HG03103 (cell line): ENCODE results near the gene LIME1.

ENCODE experiments used
- ATAC-seq: cut with Tn5 transposase; IDR thresholded peaks from one replicate; pipeline ENCODE4 v1.9.1; 2021; ENCODE audit warnings: low read depth; ENCODE audit not compliant: unreplicated experiment

The LIME1 gene, protein sequence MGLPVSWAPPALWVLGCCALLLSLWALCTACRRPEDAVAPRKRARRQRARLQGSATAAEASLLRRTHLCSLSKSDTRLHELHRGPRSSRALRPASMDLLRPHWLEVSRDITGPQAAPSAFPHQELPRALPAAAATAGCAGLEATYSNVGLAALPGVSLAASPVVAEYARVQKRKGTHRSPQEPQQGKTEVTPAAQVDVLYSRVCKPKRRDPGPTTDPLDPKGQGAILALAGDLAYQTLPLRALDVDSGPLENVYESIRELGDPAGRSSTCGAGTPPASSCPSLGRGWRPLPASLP

DNA sequence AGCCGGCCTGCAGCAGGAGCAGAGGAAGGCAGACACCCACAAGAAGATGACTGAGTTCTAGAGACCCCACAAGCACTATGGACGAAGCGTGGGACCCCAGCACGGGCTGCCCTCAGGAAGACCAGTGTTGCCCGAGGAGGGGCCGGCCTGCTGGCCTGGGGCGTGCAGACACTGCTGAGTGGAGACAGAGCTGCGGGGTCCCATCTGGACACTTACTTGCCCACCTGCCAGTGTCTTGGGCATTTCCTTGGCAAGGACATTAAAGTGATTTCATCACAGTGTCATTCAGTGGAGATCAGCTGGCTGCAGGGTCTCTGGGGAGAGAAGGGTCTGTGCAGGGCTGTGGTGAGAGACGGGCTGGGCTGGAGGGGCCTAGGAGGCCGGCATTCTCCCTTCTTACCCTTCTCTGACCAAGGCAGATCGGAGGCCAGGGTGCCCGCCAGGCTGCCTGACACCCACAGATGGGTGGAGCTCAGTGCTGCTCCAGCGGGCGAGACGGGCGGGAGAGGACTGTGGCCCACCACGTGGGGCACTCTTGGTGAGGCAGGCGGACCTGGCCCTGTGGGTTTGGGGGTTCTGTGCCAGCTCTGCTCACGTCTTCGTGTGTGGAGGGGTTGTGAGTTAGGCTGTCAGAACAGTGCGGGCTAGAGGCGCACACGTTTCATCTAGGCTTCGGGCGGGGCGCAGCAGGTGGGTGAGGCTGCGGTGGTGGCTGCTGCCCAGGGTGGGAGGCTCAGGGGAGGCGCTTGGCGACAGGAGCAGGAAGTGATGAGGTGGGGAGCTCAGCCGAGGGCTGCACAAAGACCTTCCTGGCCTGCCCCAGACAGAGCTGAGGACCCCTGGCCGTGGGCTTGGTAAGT, at the start of gene LIME1:
Gene LIME1 (plus strand): TSS at position 806 of the 860 bp plus-strand sequence. CDS start 886 bp downstream, outside the sequence.
- ATAC-seq = no peak

- ATAC-seq = no peak
Observed at GRCh38 chr20:63687419-63688178, 48.9 kb upstream of the LIME1 start.

DNA sequence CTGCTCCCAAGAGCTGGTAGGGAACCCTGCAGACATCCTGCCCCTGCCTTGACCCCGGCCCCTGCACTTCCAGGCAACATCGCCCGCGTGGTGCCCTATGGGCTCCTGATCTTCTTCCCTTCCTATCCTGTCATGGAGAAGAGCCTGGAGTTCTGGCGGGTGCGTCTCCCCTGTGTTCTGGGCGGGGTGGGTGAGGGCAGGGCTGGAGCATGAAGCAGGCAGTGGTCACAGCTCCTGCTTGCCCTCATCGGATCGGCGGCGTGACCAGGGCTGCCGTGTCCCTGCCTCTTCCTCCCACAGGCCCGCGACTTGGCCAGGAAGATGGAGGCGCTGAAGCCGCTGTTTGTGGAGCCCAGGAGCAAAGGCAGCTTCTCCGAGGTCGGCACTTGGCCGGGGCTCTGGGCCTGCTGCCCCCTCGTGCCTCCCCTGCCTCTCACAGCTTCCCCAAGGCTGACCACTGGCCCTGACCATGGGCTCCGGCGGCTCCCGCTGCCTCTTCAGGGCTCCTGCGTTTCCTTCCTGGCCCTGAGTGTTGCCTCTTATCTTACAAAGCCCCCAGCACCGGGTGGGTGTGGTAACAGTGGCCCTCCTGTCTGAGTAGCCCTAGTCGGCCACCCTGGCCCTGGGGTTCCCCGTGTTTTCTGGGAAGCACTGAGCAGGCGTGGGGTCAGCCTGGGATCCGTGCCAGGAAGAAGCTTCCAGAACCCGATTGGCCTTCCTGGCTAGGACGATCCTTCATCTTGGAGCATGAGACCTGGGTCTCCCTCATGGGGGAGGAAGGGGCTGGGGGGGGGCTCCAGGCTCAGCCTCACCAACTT, 48.0 kb upstream of the LIME1 start:
- no peak for ATAC-seq

DNA sequence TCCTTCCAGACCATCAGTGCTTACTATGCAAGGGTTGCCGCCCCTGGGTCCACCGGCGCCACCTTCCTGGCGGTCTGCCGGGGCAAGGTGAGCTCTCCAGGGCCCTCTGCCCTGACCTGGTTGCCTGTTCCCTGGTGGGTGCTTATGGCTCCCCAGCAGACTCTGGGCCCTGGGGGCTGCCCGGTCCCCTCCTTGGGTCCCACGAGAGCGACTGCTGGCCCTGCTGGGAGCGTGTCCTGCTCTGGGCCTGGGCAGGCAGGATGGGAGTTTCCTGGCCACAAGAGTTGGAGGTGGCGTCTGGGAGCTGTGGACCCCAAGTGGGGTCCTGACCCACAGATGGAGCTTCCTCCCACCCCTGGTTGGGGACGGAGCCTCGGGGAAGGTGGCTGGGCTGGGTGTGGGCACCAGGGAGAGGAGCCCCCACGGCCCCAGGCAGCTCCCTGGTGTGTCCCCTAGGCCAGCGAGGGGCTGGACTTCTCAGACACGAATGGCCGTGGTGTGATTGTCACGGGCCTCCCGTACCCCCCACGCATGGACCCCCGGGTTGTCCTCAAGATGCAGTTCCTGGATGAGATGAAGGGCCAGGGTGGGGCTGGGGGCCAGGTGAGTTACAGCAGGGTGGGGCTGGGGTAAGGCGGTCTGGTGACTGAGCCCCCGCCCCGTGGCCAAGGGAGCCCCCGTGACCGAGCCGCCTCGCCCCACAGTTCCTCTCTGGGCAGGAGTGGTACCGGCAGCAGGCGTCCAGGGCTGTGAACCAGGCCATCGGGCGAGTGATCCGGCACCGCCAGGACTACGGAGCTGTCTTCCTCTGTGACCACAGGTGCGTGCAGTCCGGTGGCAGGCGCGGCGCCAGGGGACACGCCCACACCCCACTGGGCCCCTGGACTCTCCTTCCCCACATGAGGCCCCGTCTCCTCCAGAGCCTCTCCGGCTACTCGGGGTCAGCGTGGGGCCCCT, 47.1 kb upstream of the LIME1 start:
- no peak for ATAC-seq

- ATAC-seq = no peak
Observed at GRCh38 chr20:63690003-63690897, 46.2 kb upstream of the LIME1 start.

DNA sequence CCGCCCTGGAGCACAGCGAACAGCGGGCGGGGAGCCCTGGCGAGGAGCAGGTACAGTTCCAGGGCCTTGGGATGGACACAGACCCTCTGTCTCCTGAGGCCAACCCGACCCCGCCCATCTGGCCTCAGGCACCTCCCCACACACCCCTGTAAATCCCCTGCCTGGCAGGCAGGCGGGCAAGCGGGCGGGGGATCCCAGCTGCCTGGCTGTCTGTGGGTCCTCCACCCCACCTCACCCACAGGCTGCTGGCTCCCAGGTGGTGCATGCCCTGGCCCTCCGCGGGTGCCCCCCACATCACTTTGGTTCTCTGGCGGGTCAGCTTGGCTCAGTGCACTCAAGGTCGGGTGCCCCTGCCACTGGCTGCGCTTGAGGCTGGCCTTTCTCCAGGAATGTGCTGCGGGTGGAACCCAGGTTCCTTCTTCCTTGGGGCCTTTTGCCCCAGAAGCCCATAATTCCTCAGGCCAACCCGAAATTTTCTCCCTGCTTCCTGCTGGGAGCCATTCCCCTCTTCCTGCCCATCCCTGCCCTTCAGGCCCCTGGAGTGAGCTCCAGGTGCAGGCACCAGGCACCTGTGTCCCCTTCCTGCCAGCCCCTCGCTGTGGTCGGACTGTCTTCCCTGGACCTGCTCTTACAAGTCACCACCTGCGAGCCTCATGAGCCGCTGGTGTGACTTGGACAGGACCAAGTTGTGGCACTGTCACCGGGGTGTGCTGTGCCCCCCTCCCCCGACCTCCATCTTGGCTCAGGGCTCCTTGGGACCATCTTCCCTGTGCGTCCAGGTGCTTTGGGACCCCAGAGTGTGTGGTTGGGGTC, 45.4 kb upstream of the LIME1 start:
- ATAC-seq = no peak

DNA sequence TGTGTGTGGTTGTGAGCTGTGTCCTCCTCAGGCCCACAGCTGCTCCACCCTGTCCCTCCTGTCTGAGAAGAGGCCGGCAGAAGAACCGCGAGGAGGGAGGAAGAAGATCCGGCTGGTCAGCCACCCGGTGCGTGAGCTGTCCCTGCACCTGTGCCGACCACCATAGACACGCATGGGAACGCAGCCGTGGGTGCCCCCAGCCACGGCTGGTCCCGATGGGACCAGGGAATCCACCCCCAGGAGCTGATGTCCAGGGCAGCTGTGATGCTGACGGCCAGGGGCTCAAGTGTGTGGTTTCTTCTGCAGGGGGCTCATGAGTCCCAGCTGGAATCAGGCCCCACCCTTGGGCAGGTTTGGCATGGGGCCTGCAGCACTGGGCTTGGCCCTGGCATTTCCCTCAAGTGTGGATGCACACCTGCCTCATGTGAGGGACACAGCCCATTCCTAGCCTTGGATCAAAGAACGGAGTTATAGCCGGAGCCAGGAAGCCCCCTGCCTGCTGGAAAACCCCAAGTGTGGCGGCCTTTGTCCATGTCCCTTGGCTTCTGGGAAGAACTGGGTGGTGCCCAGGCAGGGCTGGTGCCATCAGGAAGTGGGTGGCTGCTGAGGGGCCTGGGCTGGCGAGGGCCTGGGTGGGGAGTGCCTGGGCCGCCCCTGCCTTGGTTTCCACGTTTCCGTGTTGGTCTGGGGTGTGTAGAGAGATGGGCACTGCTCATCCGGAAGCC, 44.6 kb upstream of the LIME1 start:
- ATAC-seq = no peak

- ATAC-seq = no peak
Observed at GRCh38 chr20:63692436-63693082, 43.9 kb upstream of the LIME1 start.

- ATAC-seq = no peak
Observed at GRCh38 chr20:63693083-63693732, 43.3 kb upstream of the LIME1 start.

DNA sequence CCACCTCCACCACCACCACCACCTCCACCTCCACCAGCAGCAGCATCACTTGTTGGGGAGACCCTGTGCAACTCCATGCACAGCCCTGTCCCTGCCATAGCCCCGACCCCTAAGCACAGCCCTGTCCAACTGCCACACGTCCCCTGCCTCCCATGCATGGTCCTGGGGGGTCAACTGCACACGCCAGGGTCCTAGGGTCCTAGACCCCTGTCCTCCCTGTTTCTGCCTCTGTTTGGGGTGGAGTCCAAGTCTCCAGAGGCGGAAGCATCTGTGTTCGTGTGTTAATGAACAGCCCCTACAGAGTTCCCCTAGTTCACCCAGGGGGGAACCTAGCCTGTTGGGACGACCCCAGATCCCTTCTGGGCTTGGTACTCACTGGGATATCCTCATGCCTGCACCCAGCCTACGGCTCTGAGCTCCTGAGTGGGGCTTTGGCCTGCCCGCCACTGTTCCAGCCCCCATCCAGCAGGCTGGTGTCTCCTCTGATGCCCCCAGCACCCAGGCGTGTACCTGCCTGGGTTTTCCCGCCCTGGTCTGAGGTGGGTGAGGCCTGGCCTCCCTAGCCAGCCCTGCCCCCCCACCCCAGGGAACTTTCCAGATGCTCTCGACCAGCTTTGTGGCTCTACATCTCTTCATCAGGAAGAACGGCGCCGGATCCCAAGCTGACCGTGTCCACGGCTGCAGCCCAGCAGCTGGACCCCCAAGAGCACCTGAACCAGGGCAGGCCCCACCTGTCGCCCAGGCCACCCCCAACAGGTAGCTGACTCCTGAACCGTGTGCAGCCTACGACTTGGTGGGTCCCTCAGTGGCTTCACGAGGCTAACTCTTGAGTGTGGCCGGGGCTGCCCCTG, 42.5 kb upstream of the LIME1 start:
- ATAC-seq = no peak

DNA sequence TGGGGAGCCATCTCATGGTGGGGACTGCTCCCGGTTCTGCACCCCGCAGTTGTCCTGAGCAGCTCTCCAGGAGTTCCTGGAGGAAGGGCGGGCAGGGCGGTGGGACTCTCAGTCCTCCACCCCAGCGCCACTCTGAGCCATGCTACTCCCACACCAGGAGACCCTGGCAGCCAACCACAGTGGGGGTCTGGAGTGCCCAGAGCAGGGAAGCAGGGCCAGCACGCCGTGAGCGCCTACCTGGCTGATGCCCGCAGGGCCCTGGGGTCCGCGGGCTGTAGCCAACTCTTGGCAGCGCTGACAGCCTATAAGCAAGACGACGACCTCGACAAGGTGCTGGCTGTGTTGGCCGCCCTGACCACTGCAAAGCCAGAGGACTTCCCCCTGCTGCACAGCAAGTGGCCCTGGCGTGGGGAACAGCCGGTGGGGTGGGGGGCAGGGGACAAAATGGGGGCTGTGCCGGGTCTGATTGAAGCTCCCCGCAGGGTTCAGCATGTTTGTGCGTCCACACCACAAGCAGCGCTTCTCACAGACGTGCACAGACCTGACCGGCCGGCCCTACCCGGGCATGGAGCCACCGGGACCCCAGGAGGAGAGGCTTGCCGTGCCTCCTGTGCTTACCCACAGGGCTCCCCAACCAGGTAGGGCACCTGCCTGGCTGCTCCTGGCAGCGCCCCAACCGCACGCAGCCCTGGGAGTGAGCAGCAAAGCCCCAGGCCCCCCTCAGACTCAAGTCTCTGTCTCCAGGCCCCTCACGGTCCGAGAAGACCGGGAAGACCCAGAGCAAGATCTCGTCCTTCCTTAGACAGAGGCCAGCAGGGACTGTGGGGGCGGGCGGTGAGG, 41.7 kb upstream of the LIME1 start:
- no peak for ATAC-seq

DNA sequence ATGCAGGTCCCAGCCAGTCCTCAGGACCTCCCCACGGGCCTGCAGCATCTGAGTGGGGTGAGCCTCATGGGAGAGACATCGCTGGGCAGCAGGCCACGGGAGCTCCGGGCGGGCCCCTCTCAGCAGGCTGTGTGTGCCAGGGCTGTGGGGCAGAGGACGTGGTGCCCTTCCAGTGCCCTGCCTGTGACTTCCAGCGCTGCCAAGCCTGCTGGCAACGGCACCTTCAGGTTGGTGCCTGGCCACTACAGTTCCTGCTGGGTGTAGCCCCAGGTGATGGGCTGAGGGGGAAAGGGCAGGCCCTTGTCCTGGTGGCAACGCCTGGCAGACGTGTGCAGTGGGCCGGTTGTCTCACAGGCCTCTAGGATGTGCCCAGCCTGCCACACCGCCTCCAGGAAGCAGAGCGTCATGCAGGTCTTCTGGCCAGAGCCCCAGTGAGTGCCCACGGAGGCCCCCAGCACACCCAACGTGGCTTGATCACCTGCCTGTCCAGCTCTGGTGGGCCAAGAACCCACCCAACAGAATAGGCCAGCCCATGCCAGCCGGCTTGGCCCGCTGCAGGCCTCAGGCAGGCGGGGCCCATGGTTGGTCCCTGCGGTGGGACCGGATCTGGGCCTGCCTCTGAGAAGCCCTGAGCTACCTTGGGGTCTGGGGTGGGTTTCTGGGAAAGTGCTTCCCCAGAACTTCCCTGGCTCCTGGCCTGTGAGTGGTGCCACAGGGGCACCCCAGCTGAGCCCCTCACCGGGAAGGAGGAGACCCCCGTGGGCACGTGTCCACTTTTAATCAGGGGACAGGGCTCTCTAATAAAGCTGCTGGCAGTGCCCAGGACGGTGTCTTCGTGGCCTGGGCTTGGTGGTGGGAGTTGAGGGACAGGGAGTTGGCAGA, 40.8 kb upstream of the LIME1 start:
- no peak for ATAC-seq

DNA sequence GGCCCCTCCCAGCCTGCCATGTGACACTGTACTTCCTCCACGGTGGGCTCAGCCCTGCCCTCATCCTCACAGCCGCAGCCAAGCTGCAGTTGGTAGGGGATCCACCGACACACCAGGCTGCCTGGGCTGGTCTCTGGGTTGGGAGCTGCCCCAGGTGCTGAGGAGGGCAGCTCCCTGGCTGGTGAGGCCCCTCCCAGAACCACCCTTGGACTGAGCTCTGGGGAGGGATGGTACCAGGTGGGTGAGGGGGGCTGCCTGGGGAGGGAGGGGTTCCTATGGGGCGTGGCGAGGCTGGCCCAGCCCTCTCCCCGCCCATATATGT, 40.2 kb upstream of the LIME1 start:
- no peak for ATAC-seq
